A549 treated with CORT108297 at 1 μM for 4 hours (cell line): Measurements from ENCODE around the gene LRRC26. TPM values are rescaled to one million over a fixed set of nuclear protein-coding genes. Genes with fewer than 3 reads are reported as not detected.

ENCODE experiments used
- total RNA-seq: library from RNA; stranded (reverse); fragments of 200-300 nt; extraction: Qiagen RNA extraction; gene quantifications from 5 replicates; pipeline ENCODE4 v1.2.3, GENCODE V29; 2022

LRRC26 gene, protein sequence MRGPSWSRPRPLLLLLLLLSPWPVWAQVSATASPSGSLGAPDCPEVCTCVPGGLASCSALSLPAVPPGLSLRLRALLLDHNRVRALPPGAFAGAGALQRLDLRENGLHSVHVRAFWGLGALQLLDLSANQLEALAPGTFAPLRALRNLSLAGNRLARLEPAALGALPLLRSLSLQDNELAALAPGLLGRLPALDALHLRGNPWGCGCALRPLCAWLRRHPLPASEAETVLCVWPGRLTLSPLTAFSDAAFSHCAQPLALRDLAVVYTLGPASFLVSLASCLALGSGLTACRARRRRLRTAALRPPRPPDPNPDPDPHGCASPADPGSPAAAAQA
- 0.61 to 2.2 TPM (median 1.4 TPM) in 5 replicates for total RNA-seq

GRCh38 chr9:137169896-137170358, at the start of gene LRRC26:
LRRC26 (minus strand) TSS chr9:137170051; CDS start chr9:137169943, 108 bp downstream.

DNA sequence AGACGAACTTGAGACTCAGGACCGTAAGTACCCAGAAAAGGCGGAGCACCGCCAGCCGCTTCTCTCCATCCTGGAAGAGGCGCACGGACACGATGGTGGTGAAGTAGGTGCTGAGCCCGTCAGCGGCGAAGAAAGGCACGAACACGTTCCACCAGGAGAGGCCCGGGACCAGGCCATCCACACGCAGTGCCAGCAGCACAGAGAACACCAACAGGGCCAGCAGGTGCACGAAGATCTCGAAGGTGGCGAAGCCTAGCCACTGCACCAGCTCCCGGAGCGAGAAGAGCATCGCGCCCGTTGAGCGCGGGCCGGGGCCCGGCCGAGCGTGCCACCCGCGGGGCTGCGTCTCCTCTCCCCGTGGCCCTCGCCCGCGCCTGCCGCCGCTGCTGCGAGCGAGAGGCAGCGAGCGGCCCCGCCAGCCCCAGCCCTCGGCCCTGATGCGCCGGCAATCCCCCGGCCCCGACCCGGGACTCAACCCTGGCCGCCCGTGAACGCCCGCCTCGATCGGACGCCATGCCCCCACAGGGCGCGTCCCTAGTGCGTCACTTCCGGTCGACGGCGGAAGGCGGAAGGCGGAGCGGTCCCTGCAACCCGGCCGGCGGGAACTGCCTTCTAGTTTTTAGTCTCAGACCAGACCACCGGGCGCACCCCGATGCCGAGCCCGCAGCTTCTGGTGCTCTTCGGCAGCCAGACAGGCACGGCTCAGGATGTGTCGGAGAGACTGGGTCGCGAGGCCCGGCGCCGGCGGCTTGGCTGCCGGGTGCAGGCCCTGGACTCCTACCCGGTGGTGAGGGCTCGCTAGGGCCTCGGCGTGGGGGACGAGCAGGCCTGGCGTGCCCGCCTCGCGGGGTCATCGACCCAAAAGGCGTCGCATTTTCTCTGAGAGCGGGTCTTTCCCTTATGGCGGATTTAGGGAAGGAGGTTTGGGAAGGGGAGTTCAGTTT, 35.5 kb upstream of the LRRC26 start, which contains the start of the genes NDOR1 and TMEM203:
Gene NDOR1, plus strand, starts transcription at position 575 of the 944 bp plus-strand sequence. Its CDS starts 78 bp downstream, at position 653.
Gene TMEM203, minus strand, starts transcription at position 523 of the 944 bp plus-strand sequence. Its CDS starts 234 bp downstream, at position 289.

DNA sequence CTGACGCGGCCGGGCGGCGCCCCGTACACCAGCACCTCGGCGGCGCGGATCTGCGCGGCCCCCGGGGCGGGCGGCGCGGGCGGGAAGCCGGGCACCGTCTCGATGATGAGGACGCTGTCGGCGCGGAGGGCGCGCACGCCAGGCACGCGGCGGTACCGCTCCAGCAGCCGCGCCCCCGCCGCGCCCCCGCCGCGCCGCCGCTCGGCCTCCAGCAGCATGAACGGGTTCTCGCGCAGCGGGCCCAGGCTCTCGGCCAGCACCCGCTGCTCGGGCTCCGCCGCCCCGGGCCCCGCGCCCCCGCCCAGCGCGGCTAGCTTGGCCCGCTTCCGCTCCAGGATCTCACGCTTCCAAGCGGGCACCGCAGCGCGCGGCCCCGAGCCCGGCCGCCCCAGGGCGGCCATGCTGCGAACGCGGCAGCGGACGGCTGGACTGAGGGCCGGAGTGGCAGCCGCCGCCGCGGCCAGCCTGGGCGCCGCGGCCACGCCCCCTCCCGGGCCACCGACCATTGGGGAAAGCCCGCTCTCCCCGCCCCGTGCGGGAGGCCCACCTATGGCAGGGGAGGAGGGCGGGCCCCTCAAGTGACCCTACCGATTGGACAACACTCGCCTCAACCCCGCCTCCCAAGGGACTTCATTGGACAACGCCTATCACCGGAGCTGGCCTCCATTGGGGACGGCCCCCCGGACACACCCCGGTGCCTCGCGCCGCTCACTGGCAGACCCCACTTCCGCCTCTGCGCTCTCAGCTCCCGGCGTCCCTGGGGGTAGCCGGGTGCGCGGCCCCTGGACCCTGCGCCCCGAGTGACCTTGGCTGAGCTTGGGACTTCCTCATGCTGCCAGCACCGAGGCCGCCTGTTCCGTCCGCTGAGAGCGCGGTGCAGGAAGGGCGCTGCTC, 30.7 kb upstream of the LRRC26 start, which contains the start of gene TPRN:
Gene TPRN, minus strand, starts transcription at position 431 of the 894 bp plus-strand sequence. Its CDS starts 30 bp downstream, at position 401.

DNA sequence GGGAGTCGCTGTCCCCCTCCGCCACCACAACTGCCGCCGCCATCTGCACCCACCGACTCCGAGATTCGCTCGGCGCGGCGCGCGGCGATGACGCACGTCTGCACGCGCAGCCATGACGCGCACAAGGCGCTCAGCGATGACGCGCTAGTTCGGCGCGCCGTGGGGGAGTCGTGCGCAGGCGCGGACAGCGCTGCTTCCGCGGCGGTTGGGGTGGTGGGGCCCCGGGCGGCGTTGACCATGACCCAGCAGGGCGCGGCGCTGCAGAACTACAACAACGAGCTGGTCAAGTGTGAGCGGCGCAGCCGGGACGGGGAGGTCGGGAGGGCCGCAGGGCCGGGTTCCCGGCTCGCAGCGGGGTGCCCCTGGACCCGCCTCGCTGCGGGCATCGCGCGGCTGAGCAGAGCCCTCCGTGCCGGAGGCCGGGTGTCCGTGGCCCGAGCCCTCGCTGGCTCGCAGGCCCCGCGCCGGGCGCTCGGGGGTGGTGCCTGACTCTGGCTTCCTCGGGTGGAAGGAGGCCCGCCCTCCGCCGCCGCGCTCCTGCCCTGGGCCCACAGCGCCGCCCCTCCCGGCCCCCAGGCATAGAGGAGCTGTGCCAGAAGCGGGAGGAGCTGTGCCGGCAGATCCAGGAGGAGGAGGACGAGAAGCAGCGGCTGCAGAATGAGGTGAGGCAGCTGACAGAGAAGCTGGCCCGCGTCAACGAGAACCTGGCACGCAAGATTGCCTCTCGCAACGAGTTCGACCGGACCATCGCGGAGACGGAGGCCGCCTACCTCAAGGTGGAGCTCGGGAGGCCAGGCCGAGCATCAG, 18.8 kb upstream of the LRRC26 start, which contains the start of the genes ANAPC2 and SSNA1:
Gene ANAPC2, minus strand, starts transcription at position 71 of the 807 bp plus-strand sequence. Its CDS starts 28 bp downstream, at position 43.
Gene SSNA1, plus strand, starts transcription at position 187 of the 807 bp plus-strand sequence. Its CDS starts 51 bp downstream, at position 238.

GRCh38 chr9:137138722-137139467, 31.0 kb downstream of the LRRC26 start, which contains the start of gene GRIN1:
GRIN1 (plus strand) TSS chr9:137139154; CDS start chr9:137139487, 333 bp downstream.

Other genes with a start within 250 kb of the LRRC26 start
- 61.5 to 109 TPM (median 104 TPM) in 5 replicates for gene FBXW5, start 225.3 kb downstream of the LRRC26 start, total RNA-seq
- gene C8G, start 224.8 kb downstream of the LRRC26 start, total RNA-seq: 0.88 to 2.3 TPM (median 1.3 TPM) in 5 replicates
- gene LCN12, start 217.8 kb downstream of the LRRC26 start, total RNA-seq: 0.48 to 1.5 TPM (median 1.5 TPM) in 5 replicates
- 0.16 to 0.81 TPM (median 0.57 TPM) in 5 replicates for gene PTGDS, start 192.5 kb downstream of the LRRC26 start, total RNA-seq
- gene LCNL1, start 187.1 kb downstream of the LRRC26 start, total RNA-seq: 0.03 to 0.06 TPM (median 0.05 TPM) in 4 of 5 replicates, not detected in the other
- gene PAXX, start 177.6 kb downstream of the LRRC26 start, total RNA-seq: 49.7 to 88.2 TPM (median 76.5 TPM) in 5 replicates
- 2.7 to 4.5 TPM (median 3.8 TPM) in 5 replicates for gene CLIC3, start 173.5 kb downstream of the LRRC26 start, total RNA-seq
- 20.4 to 30.4 TPM (median 27.8 TPM) in 5 replicates for gene ABCA2, start 141.8 kb downstream of the LRRC26 start, total RNA-seq
- 0.08 to 0.09 TPM in 2 of 5 replicates, not detected in the others for gene FUT7, start 138.0 kb downstream of the LRRC26 start, total RNA-seq
- gene NPDC1, start 123.9 kb downstream of the LRRC26 start, total RNA-seq: 41.2 to 91.4 TPM (median 89.1 TPM) in 5 replicates
- 0.63 to 1.4 TPM (median 0.95 TPM) in 5 replicates for gene ENTPD2, start 116.0 kb downstream of the LRRC26 start, total RNA-seq
- gene SAPCD2, start 99.5 kb downstream of the LRRC26 start, total RNA-seq: 15.2 to 28.2 TPM (median 25.3 TPM) in 5 replicates
- gene UAP1L1, start 92.5 kb downstream of the LRRC26 start, total RNA-seq: 9.5 to 17.0 TPM (median 12.6 TPM) in 5 replicates
- gene MAN1B1, start 83.1 kb downstream of the LRRC26 start, total RNA-seq: 42.2 to 55.4 TPM (median 51.2 TPM) in 5 replicates
- 72.4 to 138 TPM (median 129 TPM) in 5 replicates for gene DPP7, start 55.3 kb downstream of the LRRC26 start, total RNA-seq
- 0.22 to 0.94 TPM (median 0.34 TPM) in 5 replicates for gene GRIN1, start 30.9 kb downstream of the LRRC26 start, total RNA-seq
- gene TMEM210, start 2.0 kb upstream of the LRRC26 start, total RNA-seq: not detected in 5 replicates
- 24.9 to 40.7 TPM (median 36.9 TPM) in 5 replicates for gene ANAPC2, start 18.5 kb upstream of the LRRC26 start, total RNA-seq
- 102 to 161 TPM (median 150 TPM) in 5 replicates for gene SSNA1, start 18.6 kb upstream of the LRRC26 start, total RNA-seq
- gene TPRN, start 30.7 kb upstream of the LRRC26 start, total RNA-seq: 6.2 to 10.5 TPM (median 10.1 TPM) in 5 replicates
- 35.3 to 48.6 TPM (median 45.8 TPM) in 5 replicates for gene TMEM203, start 35.6 kb upstream of the LRRC26 start, total RNA-seq
- gene NDOR1, start 35.6 kb upstream of the LRRC26 start, total RNA-seq: 11.5 to 21.6 TPM (median 18.2 TPM) in 5 replicates
- 0.95 to 2.7 TPM (median 2.2 TPM) in 5 replicates for gene RNF208, start 52.2 kb upstream of the LRRC26 start, total RNA-seq
- 2.7 to 5.0 TPM (median 4.3 TPM) in 5 replicates for gene CYSRT1, start 55.1 kb upstream of the LRRC26 start, total RNA-seq
- gene RNF224, start 57.5 kb upstream of the LRRC26 start, total RNA-seq: 0.09 to 0.24 TPM (median 0.14 TPM) in 5 replicates
- gene SLC34A3, start 60.9 kb upstream of the LRRC26 start, total RNA-seq: 0.07 to 0.14 TPM (median 0.10 TPM) in 4 of 5 replicates, not detected in the other
- 616 to 807 TPM (median 766 TPM) in 5 replicates for gene TUBB4B, start 71.2 kb upstream of the LRRC26 start, total RNA-seq
- 0.07 TPM in 1 of 5 replicates, not detected in the others for gene STPG3, start 81.2 kb upstream of the LRRC26 start, total RNA-seq
- 42.6 to 62.4 TPM (median 57.8 TPM) in 5 replicates for gene NELFB, start 85.3 kb upstream of the LRRC26 start, total RNA-seq
- gene TOR4A, start 107.7 kb upstream of the LRRC26 start, total RNA-seq: 17.1 to 31.6 TPM (median 26.1 TPM) in 5 replicates
- 2.8 to 7.8 TPM (median 4.8 TPM) in 5 replicates for gene NRARP, start 132.2 kb upstream of the LRRC26 start, total RNA-seq